ENCODE data around the gene MINDY4. TPM values are rescaled to one million over a fixed set of nuclear protein-coding genes. Genes with fewer than 3 reads are reported as not detected.

Gene MINDY4
- total RNA-seq, 1 experiment from 2014 or later, result 9.2 TPM

GRCh38 chr7:30930621-30931020 lies 159.4 kb downstream of the MINDY4 start:
- no peak overlapping the region for H3K4me3 Mint-ChIP-seq (ENCODE audit: unreplicated experiment)
- intact Hi-C loops (cut with micrococcal nuclease), result no loop called here
- CTCF ChIA-PET, result interaction anchor here (0.9 to 3.4 kb wide), 4 partner anchors 8 to 191 kb away, joined by 4 to 21 read pairs (median 10); no protein-coding TSS in a partner anchor

GRCh38 chr7:30931161-30931928 lies 160.1 kb downstream of the MINDY4 start:
- H3K4me1 Mint-ChIP-seq (ENCODE audit: insufficient read depth, unreplicated experiment), result no peaks in the 10 kb centered on the region
- no peaks in the 10 kb centered on the region for H3K9me3 Mint-ChIP-seq (ENCODE audit: unreplicated experiment)
- H3K27me3 Mint-ChIP-seq (ENCODE audit: insufficient read depth, unreplicated experiment), result peaks cover 12% of the 10 kb centered on the region
- no peaks in the 10 kb centered on the region for H3K36me3 Mint-ChIP-seq (ENCODE audit: insufficient read depth, unreplicated experiment)
- TF ChIP-seq CTCF (IDR thresholded peaks at IDR 0.05; ENCODE audit: unreplicated experiment), result no peak
- no TSS peak for BruUV-seq (replicated peaks)
- DNase-seq (ENCODE audit: unreplicated experiment), result no peak
- H3K4me3 Mint-ChIP-seq (ENCODE audit: unreplicated experiment), result no peak overlapping the region
- intact Hi-C loops (cut with micrococcal nuclease), result no loop called here
- ChIA-PET CTCF (interaction anchor here (0.6 to 3.4 kb wide), 3 partner anchors 8 to 1004 kb away, joined by 3 to 21 read pairs (median 15); no protein-coding TSS in a partner anchor), POLR2A (no interaction called here)
- no peak overlapping the region for H3K27ac Mint-ChIP-seq (ENCODE audit: low read depth, unreplicated experiment)

More at GRCh38 chr7:30930621-30931020, 159.4 kb downstream of the MINDY4 start:
- POLR2A ChIA-PET, result no interaction called here
- Mint-ChIP-seq H3K4me1 (ENCODE audit: insufficient read depth, unreplicated experiment) (no peaks in the 10 kb centered on the region), H3K27ac (ENCODE audit: low read depth, unreplicated experiment) (no peak overlapping the region), H3K9me3 (ENCODE audit: unreplicated experiment) (no peaks in the 10 kb centered on the region), H3K36me3 (ENCODE audit: insufficient read depth, unreplicated experiment) (no peaks in the 10 kb centered on the region), H3K27me3 (ENCODE audit: insufficient read depth, unreplicated experiment) (peaks cover 12% of the 10 kb centered on the region)
- DNase-seq (ENCODE audit: unreplicated experiment), result no peak
- no TSS peak for BruUV-seq (replicated peaks)
- no peak for TF ChIP-seq CTCF (IDR thresholded peaks at IDR 0.05; ENCODE audit: unreplicated experiment)

- Mint-ChIP-seq H3K9me3 (ENCODE audit: unreplicated experiment) (no peaks in the 10 kb centered on the region), H3K36me3 (ENCODE audit: insufficient read depth, unreplicated experiment) (no peaks in the 10 kb centered on the region), H3K27ac (ENCODE audit: low read depth, unreplicated experiment) (peak overlapping the region; percentile 46), H3K4me3 (ENCODE audit: unreplicated experiment) (no peak overlapping the region), H3K27me3 (ENCODE audit: insufficient read depth, unreplicated experiment) (peaks cover 14% of the 10 kb centered on the region), H3K4me1 (ENCODE audit: insufficient read depth, unreplicated experiment) (no peaks in the 10 kb centered on the region)
- CTCF ChIA-PET, result interaction anchor here (0.6 to 3.4 kb wide), 3 partner anchors 52 to 1004 kb away, joined by 3 to 15 read pairs (median 3); no protein-coding TSS in a partner anchor
- POLR2A ChIA-PET, result no interaction called here
- no TSS peak for BruUV-seq (replicated peaks)
- no peak for TF ChIP-seq CTCF (IDR thresholded peaks at IDR 0.05; ENCODE audit: unreplicated experiment)
- intact Hi-C loops (cut with micrococcal nuclease), result no loop called here
- DNase-seq (ENCODE audit: unreplicated experiment), result no peak
These were observed 160.8 kb downstream of the MINDY4 start for GRCh38 chr7:30931929-30932540.

GRCh38 chr7:30932562-30932961 lies 161.3 kb downstream of the MINDY4 start:
- TF ChIP-seq CTCF (IDR thresholded peaks at IDR 0.05; ENCODE audit: unreplicated experiment), result no peak
- ChIA-PET POLR2A (no interaction called here), CTCF (interaction anchor here (0.7 to 3.4 kb wide), 2 partner anchors 52 to 74 kb away, joined by 3 to 15 read pairs; no protein-coding TSS in a partner anchor)
- intact Hi-C loops (cut with micrococcal nuclease), result no loop called here
- H3K36me3 Mint-ChIP-seq (ENCODE audit: insufficient read depth, unreplicated experiment), result no peaks in the 10 kb centered on the region
- H3K4me3 Mint-ChIP-seq (ENCODE audit: unreplicated experiment), result no peak overlapping the region
- H3K27me3 Mint-ChIP-seq (ENCODE audit: insufficient read depth, unreplicated experiment), result peaks cover 19% of the 10 kb centered on the region
- H3K27ac Mint-ChIP-seq (ENCODE audit: low read depth, unreplicated experiment), result peak overlapping the region; percentile 46
- no peaks in the 10 kb centered on the region for H3K4me1 Mint-ChIP-seq (ENCODE audit: insufficient read depth, unreplicated experiment)
- no TSS peak for BruUV-seq (replicated peaks)
- DNase-seq (ENCODE audit: unreplicated experiment), result no peak
- H3K9me3 Mint-ChIP-seq (ENCODE audit: unreplicated experiment), result no peaks in the 10 kb centered on the region

Measured in MCF 10A (cell line).